WTC11 (cell line): ENCODE measurements around the gene ALK. TPM values are rescaled to one million over a fixed set of nuclear protein-coding genes. Genes with fewer than 3 reads are reported as not detected.
A peak's percentile ranks its signal among the peaks of the same experiment; 100 is the strongest.

Experiments
- ATAC-seq: fragments of 200-7000 bp; cut with Tn5 transposase; 2 replicates; pipeline ENCODE4 v1.10.0; 2021; ENCODE audit warnings: mild to moderate bottlenecking, moderate library complexity
- CTCF ChIA-PET: fragments of 300-600 bp; sonication (Branson Sonifier 250); formaldehyde crosslinking; loops from one replicate; lab custom pipeline; 2021; ENCODE audit warnings: antibody characterized with exemption; lab: Charles Lee
- POLR2A ChIA-PET: fragments of 350-600 bp; sonication (Branson Sonifier 250); formaldehyde crosslinking; loops from one replicate; lab custom pipeline; 2021; ENCODE audit warnings: antibody characterized with exemption; lab: Charles Lee
- DNase-seq: peaks from one replicate; pipeline ENCODE4 v3.0.0; 2021; ENCODE audit warnings: low spot score
- H3K27ac Mint-ChIP-seq: 2 replicates; pipeline ENCODE4 v1.8.0; 2021; ENCODE audit warnings: mixed read lengths
- H3K27me3 Mint-ChIP-seq: 2 replicates; pipeline ENCODE4 v1.8.0; 2021; ENCODE audit warnings: low read depth, mild to moderate bottlenecking, moderate library complexity, mixed read lengths
- H3K36me3 Mint-ChIP-seq: 2 replicates; pipeline ENCODE4 v1.8.0; 2021; ENCODE audit warnings: mixed read lengths
- H3K4me1 Mint-ChIP-seq: 2 replicates; pipeline ENCODE4 v1.8.0; 2022; ENCODE audit warnings: mixed read lengths
- H3K4me3 Mint-ChIP-seq: 2 replicates; pipeline ENCODE4 v1.8.0; 2021; ENCODE audit warnings: mild to moderate bottlenecking, moderate library complexity, mixed read lengths
- H3K9me3 Mint-ChIP-seq: 2 replicates; pipeline ENCODE4 v1.8.0; 2021; ENCODE audit warnings: mixed read lengths
- ETV6 ChIP-seq: sonication (generic); formaldehyde crosslinking; IDR thresholded peaks from 2 replicates; pipeline ENCODE4 v1.8.1; 2022; ENCODE audit warnings: mild to moderate bottlenecking, missing genetic modification reagents
- GABPB1 ChIP-seq: sonication (generic); formaldehyde crosslinking; IDR thresholded peaks from 2 replicates; pipeline ENCODE4 v1.8.1; 2023; ENCODE audit warnings: mild to moderate bottlenecking, missing genetic modification reagents
- GTF2I ChIP-seq: fragments of 250-450 bp; sonication (Bioruptor Pico); conservative IDR thresholded peaks from 2 replicates; pipeline ENCODE4 v1.4.0; 2021; ENCODE audit warnings: mild to moderate bottlenecking
- JAZF1 ChIP-seq: fragments of 250-450 bp; sonication (Bioruptor Pico); IDR thresholded peaks from 2 replicates; pipeline ENCODE4 v1.9.0; 2021; ENCODE audit warnings: moderate library complexity, mild to moderate bottlenecking, inconsistent platforms
- RORB ChIP-seq: fragments of 250-450 bp; sonication (Bioruptor Pico); IDR thresholded peaks from 2 replicates; pipeline ENCODE4 v1.9.0; 2021; ENCODE audit warnings: mild to moderate bottlenecking
- SOX15 ChIP-seq: fragments of 250-450 bp; sonication (Bioruptor Pico); IDR thresholded peaks from 2 replicates; pipeline ENCODE4 v1.9.0; 2021; ENCODE audit warnings: mild to moderate bottlenecking
- TCF7 ChIP-seq: sonication (generic); formaldehyde crosslinking; IDR thresholded peaks from 2 replicates; pipeline ENCODE4 v1.8.0; 2022; ENCODE audit warnings: mild to moderate bottlenecking, low read depth, missing genetic modification reagents, moderate library complexity
- ZMAT4 ChIP-seq: fragments of 250-450 bp; sonication (Bioruptor Pico); IDR thresholded peaks from 2 replicates; pipeline ENCODE4 v1.9.0; 2021; ENCODE audit warnings: mild to moderate bottlenecking
- ZNF263 ChIP-seq: sonication (generic); formaldehyde crosslinking; IDR thresholded peaks from 2 replicates; pipeline ENCODE4 v1.8.1; 2022; ENCODE audit warnings: low read depth, mild to moderate bottlenecking, moderate library complexity, missing genetic modification reagents
- ZNF416 ChIP-seq: fragments of 250-450 bp; sonication (Bioruptor Pico); IDR thresholded peaks from 2 replicates; pipeline ENCODE4 v1.9.0; 2021; ENCODE audit warnings: mild to moderate bottlenecking, inconsistent platforms
- total RNA-seq: library from RNA; stranded (reverse); gene quantifications from 3 replicates; pipeline ENCODE4 v1.2.3, GENCODE V29; 2021
- TF ChIP-seq, protein P1 (sequence below): fragments of 250-450 bp; sonication (Bioruptor Pico); IDR thresholded peaks from 2 replicates; pipeline ENCODE4 v2.1.2; 2022; ENCODE audit warnings: mild to moderate bottlenecking, moderate library complexity
- TF ChIP-seq, protein P2 (sequence below): sonication (generic); formaldehyde crosslinking; IDR thresholded peaks from 2 replicates; pipeline ENCODE4 v1.8.0; 2023; ENCODE audit warnings: missing genetic modification reagents
- TF ChIP-seq, protein P3 (sequence below): sonication (generic); formaldehyde crosslinking; IDR thresholded peaks from 2 replicates; pipeline ENCODE4 v1.8.1; 2023; ENCODE audit warnings: mild to moderate bottlenecking, missing genetic modification reagents
- TF ChIP-seq, protein P4 (sequence below): sonication (generic); formaldehyde crosslinking; IDR thresholded peaks from 2 replicates; pipeline ENCODE4 v1.8.0; 2023; ENCODE audit warnings: missing genetic modification reagents, mild to moderate bottlenecking, borderline replicate concordance
- TF ChIP-seq, protein P5 (sequence below): sonication (generic); formaldehyde crosslinking; IDR thresholded peaks from 2 replicates; pipeline ENCODE4 v1.8.1; 2023; ENCODE audit warnings: mild to moderate bottlenecking, missing genetic modification reagents, moderate library complexity

The ALK gene
- total RNA-seq, 1 experiment from 2014 or later = not detected

DNA sequence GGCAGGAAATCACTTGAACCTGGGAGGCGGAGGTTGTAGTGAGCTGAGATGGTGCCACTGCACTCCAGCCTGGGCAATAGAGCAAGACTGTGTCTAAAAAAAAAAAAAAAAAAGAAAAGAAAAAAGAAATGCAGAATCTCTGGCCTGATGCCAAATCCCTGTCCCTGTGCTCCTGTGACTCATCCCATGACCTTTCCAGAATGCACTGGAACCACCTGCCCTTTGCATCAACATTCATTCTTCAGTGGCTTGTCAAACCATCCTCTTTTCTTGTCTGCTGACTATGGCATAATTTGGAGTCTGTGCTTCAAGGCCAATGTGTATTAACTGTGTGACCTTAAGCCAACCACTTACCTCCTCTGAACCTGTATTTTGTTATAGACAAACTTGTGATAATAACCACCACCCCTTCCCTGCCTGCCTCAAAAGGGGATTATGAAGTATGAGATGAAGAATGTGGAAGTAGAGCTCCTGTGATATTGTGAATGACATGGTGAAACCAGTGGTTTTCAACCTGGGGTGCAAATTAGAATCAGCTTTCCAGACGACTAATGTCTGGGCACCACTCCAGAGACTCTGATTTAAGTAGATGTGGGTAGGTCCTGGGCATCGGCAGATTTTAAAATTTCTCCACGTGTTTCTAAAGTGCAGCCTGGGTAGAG is 616.9 kb downstream of the ALK start:
- POLR2A ChIA-PET = no interaction called here
- Mint-ChIP-seq H3K4me3 (no peak overlapping the region), H3K4me1 (peaks cover 8% of the 10 kb centered on the region), H3K27me3 (no peaks in the 10 kb centered on the region), H3K9me3 (peaks cover 5% of the 10 kb centered on the region)
- ATAC-seq = no peak
- TF ChIP-seq GTF2I (CRISPR knock-in tag) = no peak
- TF ChIP-seq, all 79 proteins: peak for 0
- Mint-ChIP-seq H3K36me3 (no peaks in the 10 kb centered on the region), H3K27ac (no peak overlapping the region)
- DNase-seq = no peak
- CTCF ChIA-PET = interaction anchor here (0.6 kb wide), 2 partner anchors 12 to 617 kb away, joined by 4 to 5 read pairs; no protein-coding TSS in a partner anchor

DNA sequence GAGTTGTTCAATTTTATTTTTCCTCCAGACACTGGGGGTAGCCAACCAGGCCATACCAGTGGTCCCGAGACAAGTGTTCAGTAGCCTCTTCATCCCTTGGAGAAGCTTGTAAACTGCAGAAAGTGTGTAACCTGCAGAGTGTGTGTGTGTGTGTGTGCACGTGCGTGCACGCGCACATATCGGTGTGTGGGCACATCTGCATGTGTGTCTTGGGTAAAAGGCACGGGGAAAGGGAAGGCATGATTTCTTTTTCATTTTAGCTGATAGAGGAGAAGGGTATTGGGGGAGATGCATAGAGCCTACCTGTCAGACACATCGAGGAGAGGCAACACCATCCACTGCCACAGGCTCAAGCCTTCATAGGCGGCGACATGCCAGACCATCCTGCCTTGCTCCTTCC is 624.8 kb downstream of the ALK start:
- TF ChIP-seq ZNF263 = no peak
- TF ChIP-seq, protein P1, sequence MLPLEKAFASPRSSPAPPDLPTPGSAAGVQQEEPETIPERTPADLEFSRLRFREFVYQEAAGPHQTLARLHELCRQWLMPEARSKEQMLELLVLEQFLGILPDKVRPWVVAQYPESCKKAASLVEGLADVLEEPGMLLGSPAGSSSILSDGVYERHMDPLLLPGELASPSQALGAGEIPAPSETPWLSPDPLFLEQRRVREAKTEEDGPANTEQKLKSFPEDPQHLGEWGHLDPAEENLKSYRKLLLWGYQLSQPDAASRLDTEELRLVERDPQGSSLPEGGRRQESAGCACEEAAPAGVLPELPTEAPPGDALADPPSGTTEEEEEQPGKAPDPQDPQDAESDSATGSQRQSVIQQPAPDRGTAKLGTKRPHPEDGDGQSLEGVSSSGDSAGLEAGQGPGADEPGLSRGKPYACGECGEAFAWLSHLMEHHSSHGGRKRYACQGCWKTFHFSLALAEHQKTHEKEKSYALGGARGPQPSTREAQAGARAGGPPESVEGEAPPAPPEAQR = no peak
- TF ChIP-seq, protein P2, sequence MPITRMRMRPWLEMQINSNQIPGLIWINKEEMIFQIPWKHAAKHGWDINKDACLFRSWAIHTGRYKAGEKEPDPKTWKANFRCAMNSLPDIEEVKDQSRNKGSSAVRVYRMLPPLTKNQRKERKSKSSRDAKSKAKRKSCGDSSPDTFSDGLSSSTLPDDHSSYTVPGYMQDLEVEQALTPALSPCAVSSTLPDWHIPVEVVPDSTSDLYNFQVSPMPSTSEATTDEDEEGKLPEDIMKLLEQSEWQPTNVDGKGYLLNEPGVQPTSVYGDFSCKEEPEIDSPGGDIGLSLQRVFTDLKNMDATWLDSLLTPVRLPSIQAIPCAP (CRISPR knock-in tag) = no peak
- no peak for TF ChIP-seq ZNF416 (CRISPR knock-in tag)
- no peak for TF ChIP-seq ZMAT4 (CRISPR knock-in tag)
- TF ChIP-seq, protein P3, sequence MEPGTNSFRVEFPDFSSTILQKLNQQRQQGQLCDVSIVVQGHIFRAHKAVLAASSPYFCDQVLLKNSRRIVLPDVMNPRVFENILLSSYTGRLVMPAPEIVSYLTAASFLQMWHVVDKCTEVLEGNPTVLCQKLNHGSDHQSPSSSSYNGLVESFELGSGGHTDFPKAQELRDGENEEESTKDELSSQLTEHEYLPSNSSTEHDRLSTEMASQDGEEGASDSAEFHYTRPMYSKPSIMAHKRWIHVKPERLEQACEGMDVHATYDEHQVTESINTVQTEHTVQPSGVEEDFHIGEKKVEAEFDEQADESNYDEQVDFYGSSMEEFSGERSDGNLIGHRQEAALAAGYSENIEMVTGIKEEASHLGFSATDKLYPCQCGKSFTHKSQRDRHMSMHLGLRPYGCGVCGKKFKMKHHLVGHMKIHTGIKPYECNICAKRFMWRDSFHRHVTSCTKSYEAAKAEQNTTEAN = no peak
- TF ChIP-seq, protein P4, sequence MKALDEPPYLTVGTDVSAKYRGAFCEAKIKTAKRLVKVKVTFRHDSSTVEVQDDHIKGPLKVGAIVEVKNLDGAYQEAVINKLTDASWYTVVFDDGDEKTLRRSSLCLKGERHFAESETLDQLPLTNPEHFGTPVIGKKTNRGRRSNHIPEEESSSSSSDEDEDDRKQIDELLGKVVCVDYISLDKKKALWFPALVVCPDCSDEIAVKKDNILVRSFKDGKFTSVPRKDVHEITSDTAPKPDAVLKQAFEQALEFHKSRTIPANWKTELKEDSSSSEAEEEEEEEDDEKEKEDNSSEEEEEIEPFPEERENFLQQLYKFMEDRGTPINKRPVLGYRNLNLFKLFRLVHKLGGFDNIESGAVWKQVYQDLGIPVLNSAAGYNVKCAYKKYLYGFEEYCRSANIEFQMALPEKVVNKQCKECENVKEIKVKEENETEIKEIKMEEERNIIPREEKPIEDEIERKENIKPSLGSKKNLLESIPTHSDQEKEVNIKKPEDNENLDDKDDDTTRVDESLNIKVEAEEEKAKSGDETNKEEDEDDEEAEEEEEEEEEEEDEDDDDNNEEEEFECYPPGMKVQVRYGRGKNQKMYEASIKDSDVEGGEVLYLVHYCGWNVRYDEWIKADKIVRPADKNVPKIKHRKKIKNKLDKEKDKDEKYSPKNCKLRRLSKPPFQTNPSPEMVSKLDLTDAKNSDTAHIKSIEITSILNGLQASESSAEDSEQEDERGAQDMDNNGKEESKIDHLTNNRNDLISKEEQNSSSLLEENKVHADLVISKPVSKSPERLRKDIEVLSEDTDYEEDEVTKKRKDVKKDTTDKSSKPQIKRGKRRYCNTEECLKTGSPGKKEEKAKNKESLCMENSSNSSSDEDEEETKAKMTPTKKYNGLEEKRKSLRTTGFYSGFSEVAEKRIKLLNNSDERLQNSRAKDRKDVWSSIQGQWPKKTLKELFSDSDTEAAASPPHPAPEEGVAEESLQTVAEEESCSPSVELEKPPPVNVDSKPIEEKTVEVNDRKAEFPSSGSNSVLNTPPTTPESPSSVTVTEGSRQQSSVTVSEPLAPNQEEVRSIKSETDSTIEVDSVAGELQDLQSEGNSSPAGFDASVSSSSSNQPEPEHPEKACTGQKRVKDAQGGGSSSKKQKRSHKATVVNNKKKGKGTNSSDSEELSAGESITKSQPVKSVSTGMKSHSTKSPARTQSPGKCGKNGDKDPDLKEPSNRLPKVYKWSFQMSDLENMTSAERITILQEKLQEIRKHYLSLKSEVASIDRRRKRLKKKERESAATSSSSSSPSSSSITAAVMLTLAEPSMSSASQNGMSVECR = no peak
- TF ChIP-seq, protein P5, sequence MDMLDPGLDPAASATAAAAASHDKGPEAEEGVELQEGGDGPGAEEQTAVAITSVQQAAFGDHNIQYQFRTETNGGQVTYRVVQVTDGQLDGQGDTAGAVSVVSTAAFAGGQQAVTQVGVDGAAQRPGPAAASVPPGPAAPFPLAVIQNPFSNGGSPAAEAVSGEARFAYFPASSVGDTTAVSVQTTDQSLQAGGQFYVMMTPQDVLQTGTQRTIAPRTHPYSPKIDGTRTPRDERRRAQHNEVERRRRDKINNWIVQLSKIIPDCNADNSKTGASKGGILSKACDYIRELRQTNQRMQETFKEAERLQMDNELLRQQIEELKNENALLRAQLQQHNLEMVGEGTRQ = no peak
- CTCF ChIA-PET = interaction anchor here (3.2 kb wide), 1 partner anchor 12 kb away, joined by 25 read pairs; no protein-coding TSS in a partner anchor
- H3K4me1 Mint-ChIP-seq = peaks cover 5% of the 10 kb centered on the region
- H3K4me3 Mint-ChIP-seq = no peak overlapping the region
- POLR2A ChIA-PET = no interaction called here
- H3K27ac Mint-ChIP-seq = no peak overlapping the region
- DNase-seq = no peak
- ATAC-seq = no peak
- no peaks in the 10 kb centered on the region; the same call in 1 of the 2 replicates for H3K27me3 Mint-ChIP-seq
- peaks cover under 1% of the 10 kb centered on the region for H3K9me3 Mint-ChIP-seq
- H3K36me3 Mint-ChIP-seq = no peaks in the 10 kb centered on the region

DNA sequence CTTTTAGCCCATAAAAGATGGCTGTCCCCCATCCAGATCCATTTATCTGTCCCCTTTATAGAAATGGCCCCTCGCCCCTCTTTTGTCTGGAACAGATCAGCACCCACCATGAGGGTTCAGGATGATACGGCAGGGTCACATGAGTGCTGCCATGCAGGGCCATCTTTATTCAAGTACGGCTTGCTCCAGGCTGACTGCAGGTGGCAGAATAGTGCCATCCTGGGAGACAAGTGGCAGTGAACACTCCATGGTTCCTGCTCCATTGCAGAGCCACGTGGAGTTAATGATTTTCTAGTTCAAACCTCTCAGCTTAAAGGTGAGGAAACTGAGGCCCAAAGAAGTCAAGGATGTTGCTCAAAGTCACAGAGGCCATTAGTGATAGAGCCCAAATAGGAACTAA is 625.5 kb downstream of the ALK start:
- ATAC-seq = peak; percentile 62; the same call in 1 of the 2 replicates
- H3K4me3 Mint-ChIP-seq = no peak overlapping the region
- H3K4me1 Mint-ChIP-seq = peaks cover 6% of the 10 kb centered on the region
- no peak overlapping the region for H3K27ac Mint-ChIP-seq
- no peaks in the 10 kb centered on the region for H3K36me3 Mint-ChIP-seq
- no peaks in the 10 kb centered on the region; the same call in 1 of the 2 replicates for H3K27me3 Mint-ChIP-seq
- peak; percentile 38 for DNase-seq
- H3K9me3 Mint-ChIP-seq = no peaks in the 10 kb centered on the region
- POLR2A ChIA-PET = no interaction called here
- CTCF ChIA-PET = interaction anchor here (3.2 kb wide), 1 partner anchor 13 kb away, joined by 25 read pairs; no protein-coding TSS in a partner anchor
- TF ChIP-seq SOX15 (CRISPR knock-in tag) (no peak), ETV6 (CRISPR knock-in tag) (no peak), GABPB1 (no peak), TCF7 (CRISPR knock-in tag) (no peak), RORB (CRISPR knock-in tag) (no peak), JAZF1 (CRISPR knock-in tag) (no peak), ZNF263 (no peak)
- TF ChIP-seq, protein P4 = no peak
